22Rv1 (cell line): ENCODE results near the gene ZNF787.

Source experiments
- H3K27ac ChIP-seq: fragments of 450-650 bp; 2 replicates; pipeline ENCODE4 v1.5.1; 2017
- CTCF ChIP-seq: fragments of 450-650 bp; IDR thresholded peaks from 2 replicates; pipeline ENCODE4 v1.5.1; 2017; ENCODE audit warnings: mild to moderate bottlenecking
- ZFX ChIP-seq: fragments of 450-650 bp; IDR thresholded peaks from 2 replicates; pipeline ENCODE4 v1.6.1; 2017; ENCODE audit warnings: antibody characterized with exemption, borderline replicate concordance

The ZNF787 gene

GRCh38 chr19:56159009-56159559 is 38.0 kb upstream of the ZNF787 start:
- H3K27ac ChIP-seq = no peak overlapping the region
- TF ChIP-seq ZFX (no peak), CTCF (no peak)

- TF ChIP-seq CTCF (no peak), ZFX (no peak)
- no peak overlapping the region for H3K27ac ChIP-seq
Observed at GRCh38 chr19:56158170-56158757, 37.2 kb upstream of the ZNF787 start.

- H3K27ac ChIP-seq = no peak overlapping the region
- TF ChIP-seq CTCF (no peak), ZFX (no peak)
Observed at GRCh38 chr19:56156768-56157167, 35.7 kb upstream of the ZNF787 start.

- no peak overlapping the region for H3K27ac ChIP-seq
- TF ChIP-seq CTCF = peak; percentile 60
- TF ChIP-seq ZFX = no peak
Observed at GRCh38 chr19:56155124-56155687, 34.1 kb upstream of the ZNF787 start.

- no peak overlapping the region for H3K27ac ChIP-seq
- no peak for TF ChIP-seq ZFX
- TF ChIP-seq CTCF = no peak
Observed at GRCh38 chr19:56153507-56153906, 32.4 kb upstream of the ZNF787 start.

- TF ChIP-seq CTCF = no peak
- TF ChIP-seq ZFX = no peak
Observed at GRCh38 chr19:56152644-56153043, 31.5 kb upstream of the ZNF787 start.

GRCh38 chr19:56150358-56150757 is 29.3 kb upstream of the ZNF787 start:
- TF ChIP-seq ZFX (no peak), CTCF (no peak)
- no peak overlapping the region for H3K27ac ChIP-seq

More at GRCh38 chr19:56152644-56153043, 31.5 kb upstream of the ZNF787 start:
- no peak overlapping the region for H3K27ac ChIP-seq
